ENCODE data around the gene RASGRF1.

DNA sequence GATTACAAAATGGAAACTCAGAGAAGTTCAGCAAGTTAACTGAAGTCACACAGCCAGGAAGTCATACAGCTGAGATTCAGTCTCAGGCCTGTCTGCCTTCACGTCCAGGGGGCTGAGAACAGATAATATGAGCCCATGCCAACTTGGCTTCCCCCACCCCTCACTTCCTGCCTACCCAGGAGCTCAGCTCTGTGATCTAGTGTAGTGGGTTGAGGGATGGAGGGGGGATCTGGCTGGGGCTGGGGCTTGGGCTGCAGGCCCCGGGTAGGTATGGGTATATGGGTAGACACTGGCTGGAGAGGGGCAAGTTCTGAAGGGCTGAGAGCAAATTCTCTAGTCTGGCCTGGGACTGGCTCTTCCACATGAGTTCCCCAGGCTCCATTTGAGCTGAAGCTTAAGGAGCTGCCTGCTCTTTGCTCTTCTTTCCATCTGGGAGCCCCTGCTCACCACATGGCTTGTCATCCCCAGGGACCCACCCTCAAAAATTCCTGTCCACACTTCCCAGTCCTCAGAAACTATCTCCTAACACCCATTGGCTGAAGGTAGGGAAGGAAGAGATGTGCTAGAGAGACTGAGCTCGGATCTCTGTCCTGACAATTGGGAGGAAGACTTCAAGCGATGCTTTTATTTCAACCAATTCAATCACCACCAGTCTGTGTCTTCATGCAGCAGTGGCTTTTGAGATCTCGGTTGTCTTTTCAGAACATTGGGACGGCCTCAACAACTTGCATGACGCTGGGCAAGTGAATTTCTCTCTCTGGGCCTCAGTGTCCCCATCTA is 2.0 kb downstream of the RASGRF1 start:
- TF ChIP-seq EZH2 (IDR thresholded peaks at IDR 0.05; ENCODE audit: borderline replicate concordance, insufficient read depth, low read depth, low read length, poor library complexity, severe bottlenecking), result no peak
- TF ChIP-seq, protein P1, sequence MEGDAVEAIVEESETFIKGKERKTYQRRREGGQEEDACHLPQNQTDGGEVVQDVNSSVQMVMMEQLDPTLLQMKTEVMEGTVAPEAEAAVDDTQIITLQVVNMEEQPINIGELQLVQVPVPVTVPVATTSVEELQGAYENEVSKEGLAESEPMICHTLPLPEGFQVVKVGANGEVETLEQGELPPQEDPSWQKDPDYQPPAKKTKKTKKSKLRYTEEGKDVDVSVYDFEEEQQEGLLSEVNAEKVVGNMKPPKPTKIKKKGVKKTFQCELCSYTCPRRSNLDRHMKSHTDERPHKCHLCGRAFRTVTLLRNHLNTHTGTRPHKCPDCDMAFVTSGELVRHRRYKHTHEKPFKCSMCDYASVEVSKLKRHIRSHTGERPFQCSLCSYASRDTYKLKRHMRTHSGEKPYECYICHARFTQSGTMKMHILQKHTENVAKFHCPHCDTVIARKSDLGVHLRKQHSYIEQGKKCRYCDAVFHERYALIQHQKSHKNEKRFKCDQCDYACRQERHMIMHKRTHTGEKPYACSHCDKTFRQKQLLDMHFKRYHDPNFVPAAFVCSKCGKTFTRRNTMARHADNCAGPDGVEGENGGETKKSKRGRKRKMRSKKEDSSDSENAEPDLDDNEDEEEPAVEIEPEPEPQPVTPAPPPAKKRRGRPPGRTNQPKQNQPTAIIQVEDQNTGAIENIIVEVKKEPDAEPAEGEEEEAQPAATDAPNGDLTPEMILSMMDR (IDR thresholded peaks at IDR 0.05), result no peak

All from B cell (primary cell).